ENCODE data around the gene GRIK4. TPM values are rescaled to one million over a fixed set of nuclear protein-coding genes. Genes with fewer than 3 reads are reported as not detected.

GRIK4 gene
- total and polyA plus RNA-seq, 8 donors, result 0.02 TPM; not detected in 7

DNA sequence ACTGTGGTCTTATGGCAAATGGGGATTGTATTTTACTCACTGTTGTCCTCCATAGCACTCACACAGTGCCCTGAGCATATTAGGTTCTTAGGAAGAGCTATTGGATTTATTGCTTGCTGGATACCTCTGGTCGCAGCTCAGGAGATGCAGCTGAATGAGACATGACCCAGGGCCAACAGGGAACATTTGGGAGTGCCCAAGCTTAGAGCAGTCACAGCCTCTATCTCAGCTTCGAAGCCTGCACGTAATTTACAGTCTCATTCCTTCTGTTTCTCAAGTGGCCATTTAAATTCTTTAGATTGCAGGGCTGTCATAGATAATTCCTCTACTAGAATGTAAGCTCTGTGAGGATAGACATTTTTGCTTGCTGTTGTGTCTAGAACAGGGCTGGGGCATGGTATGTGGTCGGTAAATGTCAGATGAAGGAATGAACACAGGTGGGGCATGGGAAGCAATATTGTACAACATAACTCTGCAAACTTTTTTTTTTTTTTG, 192.8 kb downstream of the GRIK4 start:
- Histone ChIP-seq H3K4me3 (no peak overlapping the region), H3K9me3 (no peaks in the 10 kb centered on the region), H3K27me3 (no peaks in the 10 kb centered on the region), H3K4me1 (no peaks in the 10 kb centered on the region), H3K36me3 (no peaks in the 10 kb centered on the region), H3K27ac (no peak overlapping the region)
- no peak for FAIRE-seq
- TF ChIP-seq, protein P1, sequence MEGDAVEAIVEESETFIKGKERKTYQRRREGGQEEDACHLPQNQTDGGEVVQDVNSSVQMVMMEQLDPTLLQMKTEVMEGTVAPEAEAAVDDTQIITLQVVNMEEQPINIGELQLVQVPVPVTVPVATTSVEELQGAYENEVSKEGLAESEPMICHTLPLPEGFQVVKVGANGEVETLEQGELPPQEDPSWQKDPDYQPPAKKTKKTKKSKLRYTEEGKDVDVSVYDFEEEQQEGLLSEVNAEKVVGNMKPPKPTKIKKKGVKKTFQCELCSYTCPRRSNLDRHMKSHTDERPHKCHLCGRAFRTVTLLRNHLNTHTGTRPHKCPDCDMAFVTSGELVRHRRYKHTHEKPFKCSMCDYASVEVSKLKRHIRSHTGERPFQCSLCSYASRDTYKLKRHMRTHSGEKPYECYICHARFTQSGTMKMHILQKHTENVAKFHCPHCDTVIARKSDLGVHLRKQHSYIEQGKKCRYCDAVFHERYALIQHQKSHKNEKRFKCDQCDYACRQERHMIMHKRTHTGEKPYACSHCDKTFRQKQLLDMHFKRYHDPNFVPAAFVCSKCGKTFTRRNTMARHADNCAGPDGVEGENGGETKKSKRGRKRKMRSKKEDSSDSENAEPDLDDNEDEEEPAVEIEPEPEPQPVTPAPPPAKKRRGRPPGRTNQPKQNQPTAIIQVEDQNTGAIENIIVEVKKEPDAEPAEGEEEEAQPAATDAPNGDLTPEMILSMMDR (IDR thresholded peaks at IDR 0.05), result no peak
- no peak for ATAC-seq
- DNase-seq, result no peak
- intact Hi-C loops (cut with DNase I), result no loop called here
- WGBS, 2 donors, result 68 to 75% methylated on average over 4 of the region's 4 CpGs

DNA sequence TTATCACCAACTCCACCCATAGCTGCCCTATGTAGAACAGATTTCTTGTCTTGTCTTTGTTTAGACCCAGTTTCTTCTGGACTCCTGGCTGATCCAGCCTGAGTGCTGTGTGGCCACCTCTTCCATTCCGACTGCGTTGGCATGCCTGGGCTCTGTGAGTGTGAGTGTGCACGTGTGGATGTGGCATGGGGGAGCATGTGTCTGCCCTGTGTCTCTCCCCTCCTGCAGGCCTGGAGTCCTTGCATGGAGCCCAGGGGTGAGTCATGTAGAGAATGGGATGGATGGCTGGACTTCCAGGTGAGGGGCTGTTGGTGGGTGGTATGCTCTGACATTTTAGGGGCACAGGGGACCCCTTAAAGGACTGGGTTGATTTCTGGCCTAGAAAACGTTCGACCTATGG, 194.7 kb downstream of the GRIK4 start:
- Histone ChIP-seq H3K36me3 (no peaks in the 10 kb centered on the region), H3K4me3 (no peak overlapping the region), H3K9me3 (no peaks in the 10 kb centered on the region), H3K4me1 (no peaks in the 10 kb centered on the region), H3K27ac (no peak overlapping the region), H3K27me3 (no peaks in the 10 kb centered on the region)
- TF ChIP-seq, protein P1 (IDR thresholded peaks at IDR 0.05), result no peak
- FAIRE-seq (no peak), ATAC-seq (no peak), DNase-seq (no peak)
- intact Hi-C loops (cut with DNase I), result no loop called here
- 64 to 66% methylated on average over 5 of the region's 5 CpGs for WGBS, 2 donors

DNA sequence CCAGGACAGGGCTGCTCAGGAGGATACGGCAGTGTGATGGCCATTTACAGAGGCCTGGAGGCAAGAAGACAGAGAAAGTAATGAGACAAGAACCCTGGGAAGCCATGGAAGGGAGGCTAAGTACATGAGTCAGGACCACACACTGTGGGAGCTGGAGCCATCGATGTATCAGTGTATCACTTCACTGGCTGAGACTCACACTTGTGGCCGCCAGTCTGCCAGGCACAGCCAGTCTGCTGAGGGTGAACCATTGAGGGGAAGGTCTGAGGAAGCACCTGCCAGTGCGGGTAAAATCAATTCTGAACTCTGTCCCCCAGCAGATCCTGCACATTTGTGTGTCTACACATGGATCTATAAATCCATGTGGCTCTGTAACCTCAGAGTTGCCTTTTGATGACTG, 195.6 kb downstream of the GRIK4 start:
- Histone ChIP-seq H3K36me3 (no peaks in the 10 kb centered on the region), H3K9me3 (no peaks in the 10 kb centered on the region), H3K4me3 (no peak overlapping the region), H3K27ac (no peak overlapping the region), H3K27me3 (no peaks in the 10 kb centered on the region), H3K4me1 (no peaks in the 10 kb centered on the region)
- no peak for ATAC-seq
- 61 to 66% methylated on average over 4 of the region's 4 CpGs for WGBS, 2 donors
- intact Hi-C loops (cut with DNase I), result no loop called here
- DNase-seq, result no peak
- TF ChIP-seq, protein P1 (IDR thresholded peaks at IDR 0.05), result no peak
- no peak for FAIRE-seq

DNA sequence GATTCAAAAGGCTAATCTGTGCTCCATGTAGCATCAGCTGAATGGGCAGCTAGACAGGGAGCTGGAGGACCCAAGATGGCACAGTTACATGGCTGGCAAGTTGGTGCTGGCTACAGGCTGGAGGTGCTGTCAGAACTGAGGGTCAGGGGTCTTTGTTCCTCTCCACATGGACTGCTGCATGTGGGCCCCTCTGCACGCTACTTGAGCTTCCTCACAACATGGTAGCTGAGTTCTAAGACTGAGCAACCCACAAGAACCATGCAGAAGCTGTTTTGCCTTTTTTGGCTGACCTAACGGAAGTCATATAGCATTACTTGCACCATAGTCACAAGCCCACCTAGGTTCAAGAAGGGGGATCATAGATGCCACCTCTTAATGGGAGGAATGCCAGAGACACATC, 196.1 kb downstream of the GRIK4 start:
- no peak for FAIRE-seq
- Histone ChIP-seq H3K36me3 (no peaks in the 10 kb centered on the region), H3K4me1 (no peaks in the 10 kb centered on the region), H3K27ac (no peak overlapping the region), H3K9me3 (no peaks in the 10 kb centered on the region), H3K4me3 (no peak overlapping the region), H3K27me3 (no peaks in the 10 kb centered on the region)
- TF ChIP-seq, protein P1 (IDR thresholded peaks at IDR 0.05), result no peak
- no peak for DNase-seq
- 73 to 83% methylated on average over 2 of the region's 2 CpGs for WGBS, 2 donors
- ATAC-seq, result no peak
- intact Hi-C loops (cut with DNase I), result no loop called here

DNA sequence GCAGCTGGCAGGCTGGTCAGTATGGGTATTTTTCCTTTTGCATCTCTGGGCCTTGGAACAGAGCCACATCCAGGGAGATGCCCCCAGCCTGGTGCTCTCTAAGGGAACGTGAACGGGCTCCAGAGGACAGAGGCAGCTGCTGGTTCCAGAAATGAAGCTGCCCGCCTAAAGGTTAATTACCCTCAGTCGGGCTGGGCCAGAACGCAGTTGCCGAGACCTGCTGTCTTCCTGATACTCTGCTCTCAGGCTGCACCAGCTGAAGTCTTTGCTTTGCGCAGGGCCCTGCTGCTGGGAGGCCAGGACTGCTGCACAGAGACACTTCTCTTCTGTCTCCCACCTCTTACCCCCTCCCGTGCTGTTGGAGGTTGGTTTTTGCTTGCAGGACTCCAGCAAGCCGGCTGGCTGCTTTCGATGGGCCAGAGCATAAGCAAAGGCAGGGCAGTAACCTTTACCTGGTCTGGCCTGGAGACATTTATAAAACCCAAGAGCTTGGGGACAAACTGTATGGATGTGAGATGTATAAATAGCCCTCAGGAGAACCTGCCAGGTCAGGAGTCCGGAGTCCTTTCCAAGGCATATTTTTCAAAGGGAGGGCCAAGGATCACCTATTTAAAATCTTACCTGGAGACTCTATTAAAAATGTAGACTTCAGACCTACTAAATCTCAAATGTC, 197.1 kb downstream of the GRIK4 start:
- Histone ChIP-seq H3K27me3 (no peaks in the 10 kb centered on the region), H3K36me3 (no peaks in the 10 kb centered on the region), H3K4me1 (no peaks in the 10 kb centered on the region), H3K4me3 (no peak overlapping the region), H3K9me3 (no peaks in the 10 kb centered on the region), H3K27ac (no peak overlapping the region)
- intact Hi-C loops (cut with DNase I), result no loop called here
- ATAC-seq, result no peak
- no peak for FAIRE-seq
- TF ChIP-seq, protein P1 (IDR thresholded peaks at IDR 0.05), result no peak
- 73 to 76% methylated on average over 11 of the region's 11 CpGs for WGBS, 2 donors
- DNase-seq, result no peak

All from pancreas (tissue), 10 donors.